Raji (cell line): ENCODE results near the gene CSNK1D.
A peak's percentile ranks its signal among the peaks of the same experiment; 100 is the strongest.

Source experiments
- POLR2A ChIP-seq: IDR thresholded peaks from 2 replicates; pipeline ENCODE4 v1.6.1; 2011; ENCODE audit warnings: low read depth, low read length, control low read depth; ENCODE audit not compliant: insufficient read depth

The CSNK1D gene

GRCh38 chr17:82214012-82214628 lies 59.4 kb downstream of the CSNK1D start:
- no peak for TF ChIP-seq POLR2A

- 0 out of 2 replicates have a peak, but pooled peaks have one; percentile 26 for TF ChIP-seq POLR2A
Observed at GRCh38 chr17:82213251-82214011, 60.1 kb downstream of the CSNK1D start.

DNA sequence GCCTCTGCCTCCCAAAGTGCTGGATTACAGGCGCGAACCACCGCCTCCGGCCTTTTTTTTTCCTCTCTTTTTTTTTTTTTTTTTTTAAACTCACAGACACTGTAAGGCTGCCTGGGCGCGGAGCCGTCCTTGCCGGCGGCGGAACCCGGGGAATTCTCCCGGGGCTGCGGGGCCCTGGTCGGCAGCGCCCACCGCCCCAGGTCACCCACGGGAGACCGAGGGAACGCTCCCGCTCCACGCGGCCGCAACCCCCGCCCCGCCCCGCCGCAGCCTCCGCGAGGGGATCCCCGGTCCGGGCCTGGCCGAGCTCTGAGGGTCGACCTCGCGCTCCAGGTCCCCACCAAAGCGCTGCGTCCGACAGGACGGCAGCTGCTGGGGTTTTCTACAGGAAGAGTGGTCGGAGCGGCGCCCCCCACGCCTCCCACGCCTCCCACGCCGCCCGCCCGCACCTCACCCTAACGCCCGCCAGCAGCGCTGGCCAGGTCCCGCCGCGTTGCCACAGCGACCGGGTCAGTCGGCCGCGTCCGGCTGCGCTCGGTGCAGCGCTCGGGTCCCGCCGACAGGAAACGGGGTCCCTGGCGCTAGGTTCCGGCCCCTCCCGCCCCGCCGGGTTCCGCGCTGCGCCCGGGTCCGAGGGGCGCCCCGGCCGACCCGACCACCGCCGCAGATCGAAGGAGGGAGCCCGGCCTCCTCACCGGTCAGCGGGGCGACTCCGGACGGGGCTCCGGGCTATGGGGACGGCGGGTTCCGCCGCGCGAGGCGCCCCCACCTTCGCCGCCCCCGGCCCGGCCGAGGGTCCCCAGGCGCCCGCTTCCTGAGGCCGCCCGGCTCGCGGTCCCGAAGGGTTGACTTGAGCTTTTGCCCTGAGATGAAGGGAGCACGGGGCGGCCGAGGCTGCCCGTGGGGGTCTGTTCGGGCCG lies 60.9 kb downstream of the CSNK1D start, which contains the start of gene CCDC57:
Gene CCDC57 (minus strand): TSS at position 512 of the 920 bp plus-strand sequence. CDS start 10,898 bp downstream, outside the sequence.
- peak; percentile 69 for TF ChIP-seq POLR2A

DNA sequence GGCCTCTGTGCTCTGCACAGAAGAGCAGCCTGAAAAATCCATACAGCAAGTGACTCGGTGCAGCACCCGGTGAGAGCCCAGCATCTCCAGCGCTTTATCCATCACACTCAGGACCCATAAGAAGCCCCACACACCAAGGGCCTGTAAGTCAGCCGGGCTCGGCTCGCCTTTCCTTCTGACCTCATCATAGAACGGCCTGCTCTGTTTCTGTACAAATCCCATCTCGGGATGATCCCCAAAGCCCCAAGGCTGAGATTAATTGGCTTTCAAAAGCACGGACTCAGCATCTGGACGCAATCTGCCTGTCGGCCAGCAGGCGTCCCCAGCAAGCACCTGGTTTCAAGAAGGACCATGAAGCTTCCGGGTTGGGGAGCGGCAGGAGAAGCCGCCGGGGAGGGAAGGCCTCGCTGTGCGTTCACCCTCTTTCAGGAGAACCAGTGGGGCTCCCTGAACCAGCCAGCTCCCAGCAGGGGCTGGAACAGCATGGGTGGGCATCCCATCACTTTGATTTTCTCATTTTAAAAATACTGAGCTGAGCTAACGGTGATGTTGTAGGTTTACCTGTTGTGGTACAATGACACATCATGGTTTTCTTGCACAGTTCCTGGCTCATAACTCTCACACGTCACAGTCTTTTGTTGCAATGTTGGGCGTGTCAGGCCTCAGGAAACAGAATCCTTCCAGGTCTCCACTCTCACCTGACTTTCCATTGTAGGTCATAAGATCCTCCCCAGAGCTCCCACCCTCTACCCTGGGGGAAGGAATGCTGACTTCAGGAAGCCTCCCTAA lies 67.6 kb downstream of the CSNK1D start:
- TF ChIP-seq POLR2A: peak; percentile 89

GRCh38 chr17:82204831-82205719 lies 68.4 kb downstream of the CSNK1D start:
- TF ChIP-seq POLR2A: no peak

DNA sequence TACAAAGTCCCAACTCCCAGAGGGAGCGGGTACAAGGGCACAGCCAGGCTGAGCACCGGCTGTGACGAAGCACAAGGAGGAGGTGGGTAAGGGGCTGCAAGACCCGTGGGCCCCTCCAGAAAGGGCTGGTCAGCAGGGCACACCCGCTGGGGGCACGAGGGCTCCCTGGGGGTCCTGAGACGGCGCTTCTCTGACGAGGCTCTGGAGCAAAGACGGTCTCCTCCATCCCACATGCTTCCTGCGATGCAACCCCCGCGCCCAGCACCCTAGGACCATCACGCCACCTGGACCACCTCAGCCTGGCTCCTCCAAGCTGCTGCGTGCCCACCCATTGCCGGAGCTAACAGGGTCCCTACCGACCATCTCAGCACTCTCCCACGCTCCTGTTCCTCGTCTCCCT lies 69.6 kb downstream of the CSNK1D start:
- TF ChIP-seq POLR2A: no peak

DNA sequence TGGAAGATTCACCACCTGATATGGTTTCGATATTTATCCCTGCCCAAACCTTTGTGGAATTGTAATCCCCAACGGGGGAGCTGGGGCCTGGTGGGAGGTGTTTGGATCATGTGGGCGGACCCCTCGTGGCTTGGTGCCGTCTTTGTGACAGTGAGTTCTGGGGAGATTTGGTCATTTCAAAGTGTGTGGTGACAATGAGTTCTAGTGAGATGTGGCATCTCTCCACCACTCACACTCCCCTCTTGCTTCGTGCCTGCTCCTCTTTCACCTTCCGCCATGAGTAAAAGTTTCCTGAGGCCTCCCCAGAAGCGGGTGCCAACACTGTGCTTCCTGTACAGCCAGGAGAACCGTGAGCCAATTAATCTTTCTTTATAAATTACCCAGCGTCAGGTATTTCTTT lies 70.5 kb downstream of the CSNK1D start:
- no peak for TF ChIP-seq POLR2A

- no peak for TF ChIP-seq POLR2A
Observed at GRCh38 chr17:82201498-82201910, 72.0 kb downstream of the CSNK1D start.

- TF ChIP-seq POLR2A: no peak
Observed at GRCh38 chr17:82200743-82201497, 72.6 kb downstream of the CSNK1D start.

DNA sequence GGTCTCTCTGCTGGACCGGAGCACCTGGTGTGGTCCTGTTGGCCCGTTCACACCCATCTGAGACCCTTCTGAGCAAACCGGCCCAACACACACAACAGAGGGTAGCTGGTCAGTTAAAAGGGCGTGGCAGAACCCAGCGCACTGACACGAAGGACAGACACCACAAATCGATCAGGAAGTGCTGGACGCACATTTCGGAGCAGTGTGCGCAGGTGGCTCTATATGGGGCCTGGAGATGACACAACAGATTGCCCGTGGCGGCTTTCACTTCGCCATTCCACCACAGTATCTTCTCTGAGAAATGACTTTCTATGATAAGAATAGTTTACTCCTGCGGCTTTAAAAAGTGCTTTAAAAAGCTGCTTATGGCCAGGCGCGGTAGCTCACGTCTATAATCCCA lies 73.4 kb downstream of the CSNK1D start:
- TF ChIP-seq POLR2A: no peak

DNA sequence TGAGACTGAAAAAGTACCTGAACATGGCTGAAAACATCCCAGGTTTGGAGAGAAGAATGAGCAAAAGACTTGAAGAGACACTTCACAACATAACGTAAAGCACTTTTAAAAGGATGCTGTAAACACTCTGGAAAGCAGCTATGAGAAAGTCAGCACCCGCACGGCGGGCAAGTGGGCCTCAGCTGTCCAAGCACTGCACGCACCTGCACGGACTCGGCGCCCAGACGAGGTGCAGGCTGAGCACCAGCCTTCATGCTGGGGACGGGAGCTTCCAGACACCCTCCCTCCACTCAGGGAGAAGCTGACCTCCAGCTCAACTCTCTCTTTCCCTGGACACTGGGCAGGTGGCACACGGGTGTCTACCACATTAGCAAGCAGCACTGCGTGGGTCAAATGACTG lies 74.0 kb downstream of the CSNK1D start:
- TF ChIP-seq POLR2A: no peak

GRCh38 chr17:82198092-82198491 lies 75.4 kb downstream of the CSNK1D start:
- TF ChIP-seq POLR2A: no peak
